ENCODE results near the gene RNASE8.
"Not testable (repeated sequence)": the region's sequence is repeated elsewhere in the genome, so short reads cannot be mapped to it uniquely, and the experiment has no call there.

RNASE8 gene, protein sequence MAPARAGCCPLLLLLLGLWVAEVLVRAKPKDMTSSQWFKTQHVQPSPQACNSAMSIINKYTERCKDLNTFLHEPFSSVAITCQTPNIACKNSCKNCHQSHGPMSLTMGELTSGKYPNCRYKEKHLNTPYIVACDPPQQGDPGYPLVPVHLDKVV

DNA sequence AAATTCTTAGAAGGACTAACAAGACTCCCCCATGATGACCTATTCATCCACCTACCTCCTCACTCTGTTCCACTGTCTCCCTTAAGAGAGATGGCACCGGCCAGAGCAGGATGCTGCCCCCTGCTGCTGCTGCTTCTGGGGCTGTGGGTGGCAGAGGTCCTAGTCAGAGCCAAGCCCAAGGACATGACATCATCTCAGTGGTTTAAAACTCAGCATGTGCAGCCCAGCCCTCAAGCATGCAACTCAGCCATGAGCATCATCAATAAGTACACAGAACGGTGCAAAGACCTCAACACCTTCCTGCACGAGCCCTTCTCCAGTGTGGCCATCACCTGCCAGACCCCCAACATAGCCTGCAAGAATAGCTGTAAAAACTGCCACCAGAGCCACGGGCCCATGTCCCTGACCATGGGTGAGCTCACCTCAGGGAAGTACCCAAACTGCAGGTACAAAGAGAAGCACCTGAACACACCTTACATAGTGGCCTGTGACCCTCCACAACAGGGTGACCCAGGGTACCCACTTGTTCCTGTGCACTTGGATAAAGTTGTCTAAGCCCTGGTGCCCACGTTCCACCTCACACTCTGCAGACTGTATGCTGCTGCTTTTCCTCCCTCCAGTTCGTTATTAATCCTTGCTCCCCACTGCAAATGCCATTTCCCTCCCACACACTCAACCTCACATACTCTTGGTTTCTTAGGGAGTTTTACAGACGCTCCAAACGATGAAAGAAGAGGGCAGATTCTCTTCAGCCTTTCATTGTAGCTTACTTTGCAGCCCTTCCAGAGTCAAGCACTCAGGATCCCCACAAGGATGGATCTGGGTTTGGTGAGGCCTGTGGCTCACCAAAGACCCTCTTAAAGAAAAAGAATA lies at the start of gene RNASE8:
RNASE8 (plus strand) TSS at position 20 of the 873 bp plus-strand sequence; CDS start at position 91, 71 bp downstream.
- no peak within 1 kb of the TSS for H3K4me3 ChIP-seq (ENCODE audit: low read length)
- H3K27ac ChIP-seq (ENCODE audit: low read length) = no peak within 1 kb of the TSS
- H3K4me1 ChIP-seq (ENCODE audit: insufficient read depth, low read length) = no peaks in the 10 kb centered on the region
- no peaks in the 10 kb centered on the region for H3K27me3 ChIP-seq (ENCODE audit: insufficient read depth, low read length)
- H3K36me3 ChIP-seq (ENCODE audit: insufficient read depth, low read depth, low read length) = no peaks in the 10 kb centered on the region
- H3K9ac ChIP-seq (ENCODE audit: low read depth, low read length) = no peak within 1 kb of the TSS
- H3K9me3 ChIP-seq (ENCODE audit: insufficient read depth, low read depth, low read length) = no peaks in the 10 kb centered on the region

DNA sequence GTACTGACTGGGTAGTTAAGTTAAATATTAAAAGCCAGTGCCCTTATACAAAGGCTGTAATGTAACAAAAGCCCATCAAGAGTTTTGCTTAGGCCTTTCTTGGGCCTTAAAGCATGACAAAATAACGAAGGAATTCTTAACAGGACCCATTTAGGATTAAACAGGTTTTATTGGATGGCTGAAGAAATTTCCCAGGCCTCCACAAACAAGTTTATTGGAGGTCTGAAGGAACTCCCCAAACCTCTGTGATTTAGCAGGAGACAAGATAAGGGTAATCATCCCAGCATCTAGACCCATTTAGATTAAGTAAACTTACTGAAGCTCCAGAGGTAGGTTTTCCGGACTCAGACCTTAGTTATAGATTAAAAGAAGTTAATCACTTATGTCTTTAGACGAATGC lies 47.9 kb upstream of the RNASE8 start:
- not testable (repeated sequence) for H3K4me1 ChIP-seq (ENCODE audit: insufficient read depth, low read length); H3K27me3 ChIP-seq (ENCODE audit: insufficient read depth, low read length); H3K9ac ChIP-seq (ENCODE audit: low read depth, low read length); H3K27ac ChIP-seq (ENCODE audit: low read length); H3K4me3 ChIP-seq (ENCODE audit: low read length); H3K9me3 ChIP-seq (ENCODE audit: insufficient read depth, low read depth, low read length); H3K36me3 ChIP-seq (ENCODE audit: insufficient read depth, low read depth, low read length)

DNA sequence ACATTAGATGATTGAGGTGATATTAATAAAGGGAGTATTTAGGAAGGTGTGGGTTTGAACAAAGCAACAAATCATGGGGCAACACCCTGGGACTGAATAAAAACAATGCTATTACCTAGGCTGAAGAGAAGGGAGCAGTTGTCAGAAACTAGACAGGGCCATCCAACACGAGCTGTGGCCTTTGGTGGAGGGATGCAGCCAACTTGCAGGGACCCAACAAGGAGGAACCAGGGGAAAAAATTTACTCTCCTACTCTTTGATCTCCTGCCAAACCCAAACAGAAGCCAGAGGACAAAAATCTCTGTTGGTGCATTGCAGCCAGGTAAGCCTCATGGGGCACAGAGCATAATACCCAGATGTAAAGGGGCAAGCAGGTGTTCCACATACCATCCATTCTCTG lies 46.5 kb upstream of the RNASE8 start:
- Histone ChIP-seq H3K27ac (ENCODE audit: low read length) (no peak overlapping the region), H3K9ac (ENCODE audit: low read depth, low read length) (no peak overlapping the region), H3K4me1 (ENCODE audit: insufficient read depth, low read length) (peaks cover 8% of the 10 kb centered on the region; the same call in 1 of the 2 replicates), H3K27me3 (ENCODE audit: insufficient read depth, low read length) (no peaks in the 10 kb centered on the region), H3K36me3 (ENCODE audit: insufficient read depth, low read depth, low read length) (no peaks in the 10 kb centered on the region), H3K4me3 (ENCODE audit: low read length) (no peak overlapping the region), H3K9me3 (ENCODE audit: insufficient read depth, low read depth, low read length) (no peaks in the 10 kb centered on the region)

DNA sequence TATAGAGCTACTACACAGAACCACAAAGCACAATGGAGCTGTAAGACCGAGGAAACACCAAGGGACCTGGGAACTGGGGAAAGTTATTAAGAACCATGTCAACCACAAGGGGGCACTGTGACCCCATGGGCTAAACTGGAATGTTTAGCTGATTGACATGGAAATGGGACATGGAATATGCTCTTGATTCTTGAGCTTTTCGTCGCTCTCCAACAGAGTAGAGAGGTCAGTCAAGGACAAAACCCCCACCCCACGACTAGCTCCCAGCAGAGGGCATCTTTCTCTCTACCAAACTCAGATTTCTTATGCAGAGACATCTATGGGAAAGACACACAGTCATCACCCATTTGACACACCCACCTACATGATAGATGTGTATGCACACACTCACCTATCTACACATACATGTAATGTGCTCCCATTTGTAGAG lies 42.8 kb upstream of the RNASE8 start:
- Histone ChIP-seq H3K9ac (ENCODE audit: low read depth, low read length) (no peak overlapping the region), H3K4me3 (ENCODE audit: low read length) (no peak overlapping the region), H3K27me3 (ENCODE audit: insufficient read depth, low read length) (no peaks in the 10 kb centered on the region), H3K36me3 (ENCODE audit: insufficient read depth, low read depth, low read length) (no peaks in the 10 kb centered on the region; the same call in 1 of the 2 replicates), H3K4me1 (ENCODE audit: insufficient read depth, low read length) (peaks cover 5% of the 10 kb centered on the region; the same call in 1 of the 2 replicates), H3K9me3 (ENCODE audit: insufficient read depth, low read depth, low read length) (no peaks in the 10 kb centered on the region), H3K27ac (ENCODE audit: low read length) (no peak overlapping the region)

DNA sequence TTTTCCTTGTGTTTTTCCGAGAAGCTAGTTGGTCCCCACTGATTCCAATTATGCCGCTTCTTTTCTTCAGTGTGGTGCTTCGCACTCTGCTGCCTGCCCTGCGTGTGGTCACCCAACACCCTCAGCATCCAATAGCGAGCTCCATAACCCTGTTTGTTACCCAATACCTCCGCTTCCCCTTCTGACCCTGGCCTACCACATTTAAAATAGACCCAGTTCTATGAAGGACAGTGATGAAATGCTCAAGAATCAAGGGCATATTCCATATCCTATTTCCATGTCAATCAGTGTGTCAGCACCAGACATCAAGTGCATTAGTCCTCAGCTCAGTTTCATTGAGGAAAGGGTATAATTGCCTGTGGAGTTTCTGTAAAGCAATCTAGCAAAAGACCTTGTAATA lies 42.3 kb upstream of the RNASE8 start:
- no peaks in the 10 kb centered on the region; the same call in 1 of the 2 replicates for H3K36me3 ChIP-seq (ENCODE audit: insufficient read depth, low read depth, low read length)
- no peak overlapping the region for H3K27ac ChIP-seq (ENCODE audit: low read length)
- H3K4me1 ChIP-seq (ENCODE audit: insufficient read depth, low read length) = peaks cover 5% of the 10 kb centered on the region; the same call in 1 of the 2 replicates
- H3K4me3 ChIP-seq (ENCODE audit: low read length) = no peak overlapping the region
- H3K9ac ChIP-seq (ENCODE audit: low read depth, low read length) = no peak overlapping the region
- no peaks in the 10 kb centered on the region for H3K27me3 ChIP-seq (ENCODE audit: insufficient read depth, low read length)
- no peaks in the 10 kb centered on the region for H3K9me3 ChIP-seq (ENCODE audit: insufficient read depth, low read depth, low read length)

DNA sequence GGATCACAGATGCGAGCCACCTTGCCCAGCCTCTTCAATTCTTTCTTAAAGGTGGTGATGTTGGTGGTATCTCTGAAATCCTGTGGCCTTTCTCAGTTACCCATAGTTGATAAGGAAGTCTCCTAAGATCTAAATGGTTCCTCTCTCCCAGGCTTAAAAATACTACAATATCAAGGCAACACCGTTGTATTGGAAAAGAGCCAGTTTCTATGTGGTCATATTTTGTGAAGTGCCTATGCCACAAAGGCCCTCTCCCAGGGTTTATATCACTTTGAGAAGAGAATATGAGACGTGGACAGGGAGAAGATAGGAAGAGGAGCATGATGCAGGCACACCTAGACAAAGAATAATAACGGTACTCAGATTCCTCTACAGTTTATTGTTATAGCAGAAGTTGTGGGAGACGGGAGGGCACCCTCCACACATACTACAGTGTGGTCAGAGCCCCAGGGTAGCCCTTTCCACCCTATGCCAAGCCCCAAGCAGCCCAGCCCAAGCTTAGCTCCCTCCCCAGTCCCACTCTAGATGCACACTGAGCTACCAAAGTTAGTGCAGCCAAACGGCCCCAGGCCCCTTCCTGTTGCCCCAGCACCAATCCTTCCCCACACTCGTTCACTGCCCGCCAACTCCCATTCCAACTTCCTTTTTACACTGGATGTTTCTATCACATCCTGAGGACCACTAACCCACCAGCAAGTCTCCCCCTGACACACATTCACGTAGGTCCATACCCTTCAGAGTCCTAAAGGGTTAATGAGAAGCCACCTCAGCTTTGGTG lies 41.0 kb upstream of the RNASE8 start:
- peaks cover 5% of the 10 kb centered on the region; the same call in 1 of the 2 replicates for H3K36me3 ChIP-seq (ENCODE audit: insufficient read depth, low read depth, low read length)
- no peak overlapping the region for H3K9ac ChIP-seq (ENCODE audit: low read depth, low read length)
- H3K27ac ChIP-seq (ENCODE audit: low read length) = no peak overlapping the region

DNA sequence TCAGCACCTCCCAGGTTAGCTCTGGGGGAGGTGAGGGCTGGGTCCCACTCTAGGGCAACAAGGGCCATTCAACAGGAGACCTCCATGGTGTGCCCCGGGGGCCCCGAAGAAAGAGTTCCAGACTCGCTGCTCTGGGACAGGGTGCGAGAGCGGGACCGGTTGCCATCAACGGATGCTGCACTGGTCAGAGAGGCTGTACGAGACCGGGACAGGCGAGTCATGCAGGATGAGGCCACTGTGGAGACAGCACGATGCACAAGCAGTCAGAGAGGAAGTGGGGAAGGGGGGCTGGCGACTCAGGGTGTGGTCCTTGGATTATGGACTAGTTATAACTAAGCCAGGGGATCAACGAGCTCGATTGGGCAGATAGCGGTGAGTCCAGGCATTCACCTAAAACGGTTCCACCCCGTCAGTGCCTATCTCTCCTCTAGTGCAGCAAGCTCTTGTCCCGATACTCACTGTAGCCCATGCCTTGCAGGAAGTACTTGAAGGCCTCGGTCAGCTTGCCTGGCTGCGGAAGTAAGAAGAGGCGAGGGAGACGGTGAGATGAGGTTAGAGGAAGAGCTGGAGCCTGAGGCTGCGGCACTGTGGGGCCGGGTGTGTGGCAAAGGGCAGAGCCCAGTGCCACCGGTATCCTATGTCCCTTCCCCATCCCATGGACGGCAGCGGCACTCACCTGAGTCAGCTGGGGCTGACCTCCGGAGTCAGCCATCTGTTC lies 39.9 kb upstream of the RNASE8 start:
- no peak overlapping the region for H3K9ac ChIP-seq (ENCODE audit: low read depth, low read length)
- peaks cover 5% of the 10 kb centered on the region; the same call in 1 of the 2 replicates for H3K4me1 ChIP-seq (ENCODE audit: insufficient read depth, low read length)
- H3K27ac ChIP-seq (ENCODE audit: low read length) = no peak overlapping the region
- no peaks in the 10 kb centered on the region for H3K9me3 ChIP-seq (ENCODE audit: insufficient read depth, low read depth, low read length)
- H3K27me3 ChIP-seq (ENCODE audit: insufficient read depth, low read length) = peaks cover 10% of the 10 kb centered on the region
- H3K36me3 ChIP-seq (ENCODE audit: insufficient read depth, low read depth, low read length) = peaks cover 5% of the 10 kb centered on the region; the same call in 1 of the 2 replicates
- no peak overlapping the region for H3K4me3 ChIP-seq (ENCODE audit: low read length)

More for the DNA sequence above, 41.0 kb upstream of the RNASE8 start:
- no peaks in the 10 kb centered on the region for H3K9me3 ChIP-seq (ENCODE audit: insufficient read depth, low read depth, low read length)
- H3K4me3 ChIP-seq (ENCODE audit: low read length) = no peak overlapping the region
- peaks cover 5% of the 10 kb centered on the region; the same call in 1 of the 2 replicates for H3K4me1 ChIP-seq (ENCODE audit: insufficient read depth, low read length)
- H3K27me3 ChIP-seq (ENCODE audit: insufficient read depth, low read length) = no peaks in the 10 kb centered on the region

DNA sequence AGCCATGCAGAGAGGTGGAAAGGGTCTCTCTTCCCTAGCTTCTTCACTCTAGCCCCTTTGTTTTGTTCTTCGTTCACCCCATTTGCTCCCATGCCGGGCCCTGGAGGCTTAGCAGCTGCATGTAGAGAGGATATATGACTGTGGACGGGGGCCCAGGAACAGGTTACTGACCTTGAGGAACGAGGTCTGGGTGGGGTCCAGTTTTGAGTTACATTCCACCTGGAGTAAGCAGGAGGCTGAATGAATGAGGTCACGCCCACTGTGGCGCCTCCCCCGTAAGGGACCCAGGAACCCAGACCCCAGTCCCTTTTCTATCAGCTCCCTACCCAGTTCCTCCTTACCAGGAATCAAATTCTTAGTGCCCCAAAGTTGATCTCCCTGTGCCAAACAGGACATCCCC lies 39.3 kb upstream of the RNASE8 start:
- peaks cover 16% of the 10 kb centered on the region for H3K27me3 ChIP-seq (ENCODE audit: insufficient read depth, low read length)
- H3K9me3 ChIP-seq (ENCODE audit: insufficient read depth, low read depth, low read length) = no peaks in the 10 kb centered on the region
- peaks cover 5% of the 10 kb centered on the region; the same call in 1 of the 2 replicates for H3K36me3 ChIP-seq (ENCODE audit: insufficient read depth, low read depth, low read length)
- H3K9ac ChIP-seq (ENCODE audit: low read depth, low read length) = no peak overlapping the region
- no peak overlapping the region for H3K27ac ChIP-seq (ENCODE audit: low read length)
- no peak overlapping the region for H3K4me3 ChIP-seq (ENCODE audit: low read length)
- H3K4me1 ChIP-seq (ENCODE audit: insufficient read depth, low read length) = peaks cover 5% of the 10 kb centered on the region; the same call in 1 of the 2 replicates

DNA sequence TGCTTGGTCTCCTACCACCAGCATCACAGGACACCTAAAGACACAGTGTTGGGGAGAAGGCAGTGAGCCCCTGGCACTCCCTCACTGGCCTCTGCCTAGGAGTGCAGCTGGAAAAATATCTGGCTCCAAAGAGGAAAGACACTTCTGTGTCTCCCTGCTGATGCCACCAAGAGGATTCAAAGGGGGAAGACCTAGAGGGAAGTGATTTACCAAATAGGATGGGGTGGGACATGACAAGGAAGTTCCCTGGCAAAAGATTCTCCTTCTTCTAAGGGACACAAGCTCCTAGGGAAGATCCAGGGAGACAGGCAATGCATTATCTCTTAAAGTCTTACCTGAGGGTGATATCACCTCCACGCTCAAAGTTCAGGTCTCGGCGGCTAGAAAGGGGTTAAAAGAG lies 38.8 kb upstream of the RNASE8 start:
- Histone ChIP-seq H3K27me3 (ENCODE audit: insufficient read depth, low read length) (peaks cover 21% of the 10 kb centered on the region), H3K4me3 (ENCODE audit: low read length) (no peak overlapping the region), H3K36me3 (ENCODE audit: insufficient read depth, low read depth, low read length) (peaks cover 5% of the 10 kb centered on the region; the same call in 1 of the 2 replicates), H3K9me3 (ENCODE audit: insufficient read depth, low read depth, low read length) (no peaks in the 10 kb centered on the region), H3K9ac (ENCODE audit: low read depth, low read length) (no peak overlapping the region), H3K4me1 (ENCODE audit: insufficient read depth, low read length) (peaks cover 7% of the 10 kb centered on the region; the same call in 1 of the 2 replicates), H3K27ac (ENCODE audit: low read length) (no peak overlapping the region)

DNA sequence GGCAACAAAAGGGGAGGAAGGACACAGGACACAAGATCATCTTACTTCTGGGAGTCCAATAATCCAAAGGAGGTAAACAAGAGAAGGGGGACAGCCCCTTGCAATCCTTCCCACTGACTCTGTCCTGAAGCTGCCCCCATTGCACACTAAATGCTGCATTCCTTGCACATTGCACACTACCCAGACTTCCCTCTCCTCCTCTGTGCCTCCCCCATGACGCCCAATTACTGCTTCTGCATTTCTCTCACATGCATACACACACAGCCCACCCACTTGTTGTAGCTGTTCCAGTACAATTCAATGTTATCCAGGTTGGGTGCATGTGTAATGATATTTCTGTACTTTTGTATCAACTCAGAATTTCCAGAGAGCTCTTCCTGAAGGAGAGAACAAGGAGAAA lies 38.3 kb upstream of the RNASE8 start:
- H3K9me3 ChIP-seq (ENCODE audit: insufficient read depth, low read depth, low read length) = no peaks in the 10 kb centered on the region
- peaks cover 13% of the 10 kb centered on the region; the same call in 1 of the 2 replicates for H3K4me1 ChIP-seq (ENCODE audit: insufficient read depth, low read length)
- H3K27me3 ChIP-seq (ENCODE audit: insufficient read depth, low read length) = peaks cover 27% of the 10 kb centered on the region
- no peak overlapping the region for H3K4me3 ChIP-seq (ENCODE audit: low read length)
- no peak overlapping the region for H3K9ac ChIP-seq (ENCODE audit: low read depth, low read length)
- peaks cover 5% of the 10 kb centered on the region; the same call in 1 of the 2 replicates for H3K36me3 ChIP-seq (ENCODE audit: insufficient read depth, low read depth, low read length)
- no peak overlapping the region for H3K27ac ChIP-seq (ENCODE audit: low read length)

All from iPS-20b (cell line).